HG02759 (cell line): ENCODE data around the gene TMEM179.

ENCODE experiments used
- ATAC-seq: cut with Tn5 transposase; IDR thresholded peaks from one replicate; pipeline ENCODE4 v1.9.1; 2021; ENCODE audit warnings: mild to moderate bottlenecking, moderate library complexity; ENCODE audit not compliant: unreplicated experiment

Gene TMEM179

GRCh38 chr14:104558231-104559027 is 46.1 kb downstream of the TMEM179 start:
- no peak for ATAC-seq

- no peak for ATAC-seq
Observed at GRCh38 chr14:104557766-104558165, 46.8 kb downstream of the TMEM179 start.

GRCh38 chr14:104557086-104557485 is 47.5 kb downstream of the TMEM179 start:
- ATAC-seq, result no peak

- ATAC-seq, result no peak
Observed at GRCh38 chr14:104556256-104557021, 48.1 kb downstream of the TMEM179 start.

GRCh38 chr14:104555430-104556255 is 48.9 kb downstream of the TMEM179 start:
- no peak for ATAC-seq

- no peak for ATAC-seq
Observed at GRCh38 chr14:104554608-104555429, 49.8 kb downstream of the TMEM179 start.

- no peak for ATAC-seq
Observed at GRCh38 chr14:104554088-104554607, 50.4 kb downstream of the TMEM179 start.

GRCh38 chr14:104553166-104554087 is 51.1 kb downstream of the TMEM179 start:
- no peak for ATAC-seq

GRCh38 chr14:104552738-104553125 is 51.8 kb downstream of the TMEM179 start:
- no peak for ATAC-seq

- ATAC-seq, result no peak
Observed at GRCh38 chr14:104551851-104552737, 52.5 kb downstream of the TMEM179 start.

- ATAC-seq, result no peak
Observed at GRCh38 chr14:104550861-104551728, 53.5 kb downstream of the TMEM179 start.

GRCh38 chr14:104550340-104550860 is 54.2 kb downstream of the TMEM179 start:
- no peak for ATAC-seq

GRCh38 chr14:104549536-104550339 is 54.8 kb downstream of the TMEM179 start:
- ATAC-seq, result no peak

GRCh38 chr14:104548802-104549535 is 55.6 kb downstream of the TMEM179 start:
- no peak for ATAC-seq

GRCh38 chr14:104547998-104548700 is 56.4 kb downstream of the TMEM179 start:
- ATAC-seq, result no peak
